Ishikawa (cell line): ENCODE data around the gene AURKB.

Experiments used
- CEBPB ChIP-seq: IDR thresholded peaks from 2 replicates; pipeline ENCODE4 v1.6.1; 2012
- CREB1 ChIP-seq: IDR thresholded peaks from 2 replicates; pipeline ENCODE4 v1.6.1; 2012; ENCODE audit warnings: low read depth
- EGR1 ChIP-seq: IDR thresholded peaks from 2 replicates; pipeline ENCODE4 v1.6.1; 2012
- EP300 ChIP-seq: IDR thresholded peaks from 2 replicates; pipeline ENCODE4 v1.6.1; 2012; ENCODE audit warnings: borderline replicate concordance
- FOXM1 ChIP-seq: IDR thresholded peaks from 2 replicates; pipeline ENCODE4 v1.6.1; 2012; ENCODE audit warnings: low read depth, borderline replicate concordance
- MAX ChIP-seq: IDR thresholded peaks from 2 replicates; pipeline ENCODE4 v1.6.1; 2012
- NFIC ChIP-seq: IDR thresholded peaks from 2 replicates; pipeline ENCODE4 v1.6.1; 2012
- RAD21 ChIP-seq: IDR thresholded peaks from 2 replicates; pipeline ENCODE4 v1.6.1; 2012; ENCODE audit warnings: low read depth
- REST ChIP-seq: IDR thresholded peaks from 2 replicates; pipeline ENCODE4 v1.6.1; 2012; ENCODE audit warnings: low read depth, mild to moderate bottlenecking
- TAF1 ChIP-seq: IDR thresholded peaks from 2 replicates; pipeline ENCODE4 v1.6.1; 2012; ENCODE audit warnings: low read depth, mild to moderate bottlenecking
- TCF12 ChIP-seq: IDR thresholded peaks from 2 replicates; pipeline ENCODE4 v1.6.1; 2012; ENCODE audit warnings: low read depth
- TEAD4 ChIP-seq: IDR thresholded peaks from 2 replicates; pipeline ENCODE4 v1.6.1; 2012
- YY1 ChIP-seq: IDR thresholded peaks from 2 replicates; pipeline ENCODE4 v1.6.1; 2012; ENCODE audit warnings: low read depth
- ZBTB7A ChIP-seq: IDR thresholded peaks from 2 replicates; pipeline ENCODE4 v1.6.1; 2012; ENCODE audit warnings: low read depth
- TF ChIP-seq, protein P1 (sequence below): IDR thresholded peaks from 2 replicates; pipeline ENCODE4 v1.6.1; 2012

AURKB gene

GRCh38 chr17:8173871-8174322 is 36.5 kb downstream of the AURKB start:
- TF ChIP-seq RAD21 = no peak
- no peak for TF ChIP-seq NFIC

DNA sequence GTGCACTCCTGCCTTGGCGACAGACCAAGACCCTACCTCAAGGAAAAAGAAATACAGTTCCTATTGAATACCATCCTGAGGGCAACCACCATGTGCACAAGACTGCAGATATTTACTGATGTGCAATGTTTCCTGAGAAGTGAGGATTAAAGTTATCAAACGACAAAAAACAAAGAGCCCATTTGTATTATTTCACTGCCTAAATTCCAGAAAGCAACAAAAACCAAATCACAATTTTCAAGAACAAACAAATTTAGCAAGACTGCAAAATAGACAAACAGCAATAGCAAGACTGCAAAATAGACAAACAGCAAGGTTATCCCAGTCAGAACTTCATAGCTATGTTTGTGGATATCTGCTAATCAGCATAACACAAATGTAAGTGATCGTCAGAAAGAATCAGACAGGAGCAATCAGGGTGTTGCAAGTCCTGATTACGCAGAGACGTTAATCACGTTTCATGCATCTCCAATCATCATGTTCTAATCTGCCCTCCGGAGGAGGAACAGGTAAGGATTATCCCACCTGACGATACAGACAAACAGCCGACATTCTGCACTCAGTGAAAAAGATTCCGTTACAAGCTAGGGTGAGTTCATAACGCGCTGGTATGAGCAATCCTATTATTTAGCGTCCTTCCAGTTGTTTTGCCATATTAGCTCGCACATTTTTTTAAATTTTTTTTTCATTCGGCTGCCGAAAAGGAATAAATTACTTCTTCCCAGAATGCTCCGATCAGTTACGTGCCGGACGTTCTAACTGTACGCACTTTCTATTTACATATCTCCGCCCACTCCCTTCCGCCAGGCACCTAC is 37.1 kb downstream of the AURKB start:
- TF ChIP-seq REST (no peak), ZBTB7A (no peak), YY1 (peak; percentile 50; the same call in 1 of the 2 replicates), TEAD4 (peak; percentile 79), NFIC (peak; percentile 51), TCF12 (peak; percentile 83), CEBPB (peak; percentile 92), RAD21 (no peak), EGR1 (no peak), FOXM1 (no peak), EP300 (no peak), MAX (peak; percentile 63; the same call in 1 of the 2 replicates), TAF1 (no peak), CREB1 (peak; percentile 45; the same call in 1 of the 2 replicates)
- TF ChIP-seq, protein P1, sequence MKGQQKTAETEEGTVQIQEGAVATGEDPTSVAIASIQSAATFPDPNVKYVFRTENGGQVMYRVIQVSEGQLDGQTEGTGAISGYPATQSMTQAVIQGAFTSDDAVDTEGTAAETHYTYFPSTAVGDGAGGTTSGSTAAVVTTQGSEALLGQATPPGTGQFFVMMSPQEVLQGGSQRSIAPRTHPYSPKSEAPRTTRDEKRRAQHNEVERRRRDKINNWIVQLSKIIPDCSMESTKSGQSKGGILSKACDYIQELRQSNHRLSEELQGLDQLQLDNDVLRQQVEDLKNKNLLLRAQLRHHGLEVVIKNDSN = peak; percentile 36; the same call in 1 of the 2 replicates

DNA sequence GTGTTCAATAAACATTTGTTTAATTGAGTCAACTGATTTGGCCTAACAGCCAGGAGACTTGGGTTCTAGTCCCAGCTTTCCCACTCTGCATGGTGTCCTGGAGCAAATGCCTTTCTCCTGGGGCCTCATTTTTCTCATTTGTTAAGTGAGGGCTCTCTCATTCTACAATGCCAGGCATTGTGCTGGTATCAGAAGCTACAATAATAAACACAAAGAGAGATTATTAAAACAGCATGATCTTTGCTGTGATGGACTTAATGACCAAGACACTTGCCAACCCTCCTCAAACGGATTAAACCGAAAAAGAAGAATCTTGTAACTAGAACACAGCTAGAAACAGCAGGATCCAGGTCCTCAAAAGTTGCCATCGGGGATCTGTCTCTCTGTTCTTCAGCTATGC is 42.8 kb downstream of the AURKB start:
- no peak for TF ChIP-seq YY1

DNA sequence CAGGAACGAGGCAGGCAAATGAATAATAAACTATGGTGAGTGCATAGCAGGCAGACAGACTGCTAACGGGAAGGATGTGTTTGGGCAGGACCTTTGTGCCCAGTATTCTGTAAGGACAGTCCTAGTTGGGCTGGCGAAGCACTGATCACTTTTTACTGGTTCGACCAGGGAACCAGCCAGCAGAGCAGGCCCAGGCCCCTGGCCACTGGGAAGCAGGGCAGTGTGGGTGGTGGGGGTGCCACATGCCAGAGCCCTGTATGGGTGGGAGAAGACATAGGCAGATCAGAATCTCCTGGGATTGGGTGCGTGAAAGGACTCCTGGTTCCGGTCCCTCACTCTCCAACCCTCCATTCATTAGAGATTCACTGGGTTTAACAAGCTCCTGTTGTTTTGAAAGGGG is 43.6 kb downstream of the AURKB start:
- TF ChIP-seq, protein P1 = no peak
- TF ChIP-seq NFIC (no peak), MAX (no peak), EP300 (no peak), REST (no peak), FOXM1 (no peak), YY1 (no peak), ZBTB7A (no peak), TCF12 (no peak), CEBPB (no peak), CREB1 (no peak), TEAD4 (no peak), RAD21 (no peak), EGR1 (no peak), TAF1 (no peak)

GRCh38 chr17:8164815-8165131 is 45.6 kb downstream of the AURKB start:
- TF ChIP-seq TEAD4 = no peak
- no peak for TF ChIP-seq EP300
- TF ChIP-seq TAF1 = no peak
- TF ChIP-seq MAX = no peak
- no peak for TF ChIP-seq RAD21
- no peak for TF ChIP-seq REST
- TF ChIP-seq, protein P1 = no peak
- no peak for TF ChIP-seq ZBTB7A
- TF ChIP-seq EGR1 = no peak
- no peak for TF ChIP-seq TCF12
- no peak for TF ChIP-seq NFIC
- no peak for TF ChIP-seq YY1
- no peak for TF ChIP-seq CREB1
- TF ChIP-seq FOXM1 = no peak
- TF ChIP-seq CEBPB = no peak
